ENCODE results near the gene SKOR1. TPM values are rescaled to one million over a fixed set of nuclear protein-coding genes. Genes with fewer than 3 reads are reported as not detected.

Gene SKOR1
- total and polyA plus RNA-seq, 2 of the 13 experiments (the other 11 are each of a cell fraction or from before 2014, with no cell fraction given): 0.09 to 0.11 TPM

- TF ChIP-seq ZBTB46 (CRISPR knock-in tag; IDR thresholded peaks at IDR 0.05; ENCODE audit: borderline replicate concordance) (no peak), ARNT (IDR thresholded peaks at IDR 0.05) (no peak), MED13 (CRISPR knock-in tag; IDR thresholded peaks at IDR 0.05) (no peak), ZNF354B (CRISPR knock-in tag; IDR thresholded peaks at IDR 0.05) (no peak), FIP1L1 (IDR thresholded peaks at IDR 0.05; ENCODE audit: borderline replicate concordance, insufficient read depth, low read depth, low read length) (no peak), TCF12 (IDR thresholded peaks at IDR 0.05) (no peak), TCF12 (CRISPR knock-in tag; IDR thresholded peaks at IDR 0.05) (no peak), ZNF572 (CRISPR knock-in tag; IDR thresholded peaks at IDR 0.05) (no peak), FOXJ3 (CRISPR knock-in tag; IDR thresholded peaks at IDR 0.05; ENCODE audit: borderline replicate concordance) (no peak)
Measured at GRCh38 chr15:67805666-67806516, 19.4 kb upstream of the SKOR1 start (continued).

- Histone ChIP-seq H4K20me1 (ENCODE audit: insufficient read depth, low read length) (no peaks in the 10 kb centered on the region), H3K79me2 (ENCODE audit: insufficient read depth, low read length) (no peaks in the 10 kb centered on the region), H3K4me1 (ENCODE audit: insufficient read depth, low read length) (peaks cover 9% of the 10 kb centered on the region), H3K27ac (ENCODE audit: extremely low read length, insufficient read depth, low read length) (no peak overlapping the region), H3K9ac (ENCODE audit: insufficient read depth, low read depth, low read length) (no peak overlapping the region), H2AFZ (ENCODE audit: low read length) (no peak overlapping the region), H3K4me3 (replicated peaks in 1 of 3; ENCODE audit: insufficient read depth in 1 of 3, low read depth in 2 of 3, low read length in 3 of 3) (no peak overlapping the region), H3K4me2 (ENCODE audit: low read depth, low read length) (no peak overlapping the region), H3K9me3 (ENCODE audit: low read length) (no peaks in the 10 kb centered on the region), H3K27me3 (ENCODE audit: control insufficient read depth in 1 of 2, insufficient read depth in 2 of 2, low read length in 2 of 2) (no peaks in the 10 kb centered on the region), H3K36me3 (replicated peaks in 1 of 2; ENCODE audit: control insufficient read depth in 1 of 2, insufficient read depth in 2 of 2, low read length in 2 of 2) (no peaks in the 10 kb centered on the region)
- BruUV-seq (replicated peaks): no TSS peak
- DNase-seq (ENCODE audit: low spot score): no peak
- in situ Hi-C loops (cut with HindIII; ENCODE audit: extremely low pct_ligation_motif_present, low pct_unique_long_range_greater_than_20kb): no loop called here
- WGBS (ENCODE audit: low lambda C conversion rate): no CpG with 5 or more reads among the region's 18 CpGs
- ATAC-seq: no peak
- ChIA-PET POLR2A (no interaction called here), CTCF (ENCODE audit: low intra/inter-chr PET ratio, low total read pairs) (no interaction called here)
- FAIRE-seq: no peak
- TF ChIP-seq GABPB1 (CRISPR knock-in tag; IDR thresholded peaks at IDR 0.05): no peak
- no peak for TF ChIP-seq HDAC1 (CRISPR knock-in tag; IDR thresholded peaks at IDR 0.05)
- TF ChIP-seq MED8 (CRISPR knock-in tag; IDR thresholded peaks at IDR 0.05; ENCODE audit: insufficient replicate concordance): no peak
- no peak for TF ChIP-seq ZNF619 (CRISPR knock-in tag; IDR thresholded peaks at IDR 0.05)
- TF ChIP-seq RELA (CRISPR knock-in tag; IDR thresholded peaks at IDR 0.05): no peak
- no peak for TF ChIP-seq DRAP1 (CRISPR knock-in tag; IDR thresholded peaks at IDR 0.05)
- TF ChIP-seq HNF4G (IDR thresholded peaks at IDR 0.05; ENCODE audit: borderline replicate concordance, low read depth, low read length): no peak
- TF ChIP-seq HNF4G (CRISPR knock-in tag; IDR thresholded peaks at IDR 0.05; ENCODE audit: borderline replicate concordance, low read depth): no peak
- intact Hi-C loops (cut with micrococcal nuclease; ENCODE audit: unreplicated experiment): no loop called here
Measured at GRCh38 chr15:67806536-67806935, 18.8 kb upstream of the SKOR1 start.

Measured in HepG2 (cell line).